GM12865 (cell line): ENCODE measurements around the gene FNDC1.

Source experiments
- DNase-seq: peaks from one replicate; pipeline ENCODE4 v3.0.0; 2010; ENCODE audit warnings: low read depth
- H3K4me3 ChIP-seq: 2 replicates; pipeline ENCODE4 v1.5.1; 2011; ENCODE audit warnings: mild to moderate bottlenecking, low read depth, low read length, control low read depth
- CTCF ChIP-seq: IDR thresholded peaks from 2 replicates; pipeline ENCODE4 v1.5.1; 2011; ENCODE audit warnings: low read length, control low read depth, low read depth, inconsistent platforms; ENCODE audit not compliant: insufficient read depth; ENCODE audit errors: missing control alignments

The FNDC1 gene

GRCh38 chr6:159257846-159258245 is 88.6 kb downstream of the FNDC1 start:
- no peak overlapping the region for H3K4me3 ChIP-seq
- DNase-seq, result no peak
- no peak for TF ChIP-seq CTCF

DNA sequence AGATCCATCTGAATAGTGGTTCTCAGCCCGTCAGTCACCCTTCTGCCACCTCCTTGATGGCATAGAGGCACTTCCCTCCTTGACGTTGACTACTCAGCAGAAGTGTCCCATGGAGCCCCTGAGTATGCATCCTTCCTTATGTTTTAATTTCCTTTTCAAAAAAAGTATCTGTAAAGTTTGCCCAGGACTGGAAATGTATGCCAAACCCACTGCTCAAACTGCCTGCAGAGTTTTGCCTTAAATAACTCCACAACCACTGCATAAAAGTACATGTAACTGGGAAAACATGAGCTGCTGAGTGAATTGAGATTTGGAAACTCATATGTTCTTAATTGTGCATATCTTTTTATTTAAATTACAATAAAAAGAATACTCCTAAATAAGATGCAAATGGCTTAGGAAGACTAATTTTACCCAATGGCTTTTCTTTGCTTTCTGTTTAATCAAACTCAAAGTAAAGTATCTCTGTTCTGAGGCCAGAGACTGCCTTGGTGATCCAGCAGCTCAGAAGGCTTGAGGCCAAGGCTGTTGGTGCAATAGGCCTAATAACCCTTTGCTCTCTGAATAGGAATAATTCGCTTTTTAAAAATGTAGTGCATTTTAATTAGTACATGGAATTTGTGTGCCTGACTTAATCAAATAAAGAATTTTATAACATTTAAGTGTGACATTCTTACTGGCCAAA is 90.4 kb downstream of the FNDC1 start:
- no peak overlapping the region for H3K4me3 ChIP-seq
- no peak for DNase-seq
- TF ChIP-seq CTCF, result no peak

GRCh38 chr6:159260208-159260607 is 91.0 kb downstream of the FNDC1 start:
- no peak overlapping the region for H3K4me3 ChIP-seq
- TF ChIP-seq CTCF, result no peak
- DNase-seq, result no peak

GRCh38 chr6:159261995-159262394 is 92.8 kb downstream of the FNDC1 start:
- H3K4me3 ChIP-seq, result no peak overlapping the region
- no peak for TF ChIP-seq CTCF

GRCh38 chr6:159262586-159262985 is 93.4 kb downstream of the FNDC1 start:
- no peak for DNase-seq
- no peak overlapping the region for H3K4me3 ChIP-seq
- TF ChIP-seq CTCF, result no peak

More at GRCh38 chr6:159261995-159262394, 92.8 kb downstream of the FNDC1 start:
- no peak for DNase-seq

GRCh38 chr6:159267165-159267564 is 98.0 kb downstream of the FNDC1 start:
- peak; percentile 15 for DNase-seq
- H3K4me3 ChIP-seq, result no peak overlapping the region
- TF ChIP-seq CTCF, result no peak

DNA sequence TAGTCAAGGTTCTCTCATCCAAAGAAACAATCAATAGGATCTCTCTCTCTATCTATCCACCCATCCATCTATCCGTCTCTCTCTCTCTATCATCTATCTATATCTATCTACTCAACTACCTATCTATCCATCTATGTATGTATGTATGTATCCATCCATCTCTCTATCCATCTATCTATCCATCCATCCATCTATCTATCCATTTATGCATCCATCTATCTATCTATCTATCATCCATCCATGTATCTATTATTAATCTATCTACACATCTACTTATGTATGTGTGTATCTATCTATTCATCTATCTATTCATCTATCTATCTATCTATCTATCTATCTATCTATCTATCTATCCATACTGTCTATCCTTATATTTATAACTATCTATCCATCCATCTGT is 99.3 kb downstream of the FNDC1 start:
- DNase-seq, result no peak
- TF ChIP-seq CTCF, result no peak
- H3K4me3 ChIP-seq, result no peak overlapping the region
